HT1080 (cell line): ENCODE results near the gene FBXO3. TPM values are rescaled to one million over a fixed set of nuclear protein-coding genes. Genes with fewer than 3 reads are reported as not detected.

Experiments
- DNase-seq: peaks from one replicate; pipeline ENCODE4 v3.0.0-alpha.2; 2015; ENCODE audit warnings: low read depth
- total RNA-seq: library from RNA; depleted of rRNA; stranded (reverse); fragments of >200 nt; shearing (Covaris generic); gene quantifications from 2 replicates; pipeline ENCODE4 v1.2.3, GENCODE V29; 2014

The FBXO3 gene
- total RNA-seq, 1 experiment from 2014 or later, result 18.6 TPM

DNA sequence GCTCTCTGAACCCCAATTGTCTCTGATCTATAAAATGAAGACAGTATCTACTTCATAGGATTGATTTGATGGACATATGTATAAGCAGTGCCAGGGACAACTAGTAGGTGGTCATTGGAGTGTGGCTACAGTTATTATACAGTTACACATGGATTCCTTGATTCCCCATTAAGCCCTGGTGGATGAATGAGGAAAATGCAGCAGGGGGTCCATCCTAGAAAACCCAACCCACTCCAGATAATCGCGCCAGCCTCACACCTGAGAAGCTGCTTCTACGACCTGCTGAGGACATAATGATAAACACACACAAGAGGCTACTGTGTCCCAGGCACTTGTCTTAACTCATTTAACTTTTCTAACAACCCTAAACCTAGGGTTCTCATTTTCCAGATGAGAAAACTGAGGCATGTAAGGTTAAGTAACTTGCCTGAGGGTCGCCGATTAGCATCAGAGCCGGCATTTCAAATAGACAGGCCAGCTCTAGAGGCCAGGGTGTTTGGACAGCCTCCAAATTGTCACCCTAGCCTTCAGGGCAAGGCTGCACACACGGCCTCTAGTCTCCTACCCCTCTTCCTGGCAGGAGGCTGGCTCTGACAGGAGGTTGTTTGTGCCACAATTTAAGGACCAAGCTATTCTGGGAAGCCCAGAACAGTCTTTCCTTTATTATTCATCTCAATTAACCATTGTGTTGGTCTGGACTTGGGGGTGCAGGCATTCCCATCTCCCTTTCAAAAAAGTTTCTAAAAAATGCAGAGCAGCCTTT, 69.9 kb downstream of the FBXO3 start:
- no peak for DNase-seq

GRCh38 chr11:33703788-33704187, 70.5 kb downstream of the FBXO3 start:
- peak; percentile 73 for DNase-seq

DNA sequence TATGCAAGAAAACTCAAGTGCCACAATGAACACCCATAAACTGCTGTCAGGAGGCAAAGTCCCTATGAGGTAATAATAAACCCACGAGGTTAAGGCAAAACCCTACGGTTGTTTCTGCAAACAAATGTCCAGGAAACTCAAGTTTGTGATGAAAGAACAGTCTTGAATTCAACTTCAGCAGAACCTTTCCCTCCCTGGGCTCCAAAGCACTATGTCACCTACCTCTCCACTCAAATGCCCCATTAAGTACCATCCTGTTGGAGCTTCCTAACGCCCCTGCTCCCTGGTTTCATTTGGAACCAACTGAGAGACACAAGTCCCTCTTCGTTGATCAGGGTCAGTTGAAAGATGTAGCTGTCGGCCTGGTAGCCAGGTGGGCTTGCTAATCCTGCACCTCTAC, 71.1 kb downstream of the FBXO3 start:
- no peak for DNase-seq

DNA sequence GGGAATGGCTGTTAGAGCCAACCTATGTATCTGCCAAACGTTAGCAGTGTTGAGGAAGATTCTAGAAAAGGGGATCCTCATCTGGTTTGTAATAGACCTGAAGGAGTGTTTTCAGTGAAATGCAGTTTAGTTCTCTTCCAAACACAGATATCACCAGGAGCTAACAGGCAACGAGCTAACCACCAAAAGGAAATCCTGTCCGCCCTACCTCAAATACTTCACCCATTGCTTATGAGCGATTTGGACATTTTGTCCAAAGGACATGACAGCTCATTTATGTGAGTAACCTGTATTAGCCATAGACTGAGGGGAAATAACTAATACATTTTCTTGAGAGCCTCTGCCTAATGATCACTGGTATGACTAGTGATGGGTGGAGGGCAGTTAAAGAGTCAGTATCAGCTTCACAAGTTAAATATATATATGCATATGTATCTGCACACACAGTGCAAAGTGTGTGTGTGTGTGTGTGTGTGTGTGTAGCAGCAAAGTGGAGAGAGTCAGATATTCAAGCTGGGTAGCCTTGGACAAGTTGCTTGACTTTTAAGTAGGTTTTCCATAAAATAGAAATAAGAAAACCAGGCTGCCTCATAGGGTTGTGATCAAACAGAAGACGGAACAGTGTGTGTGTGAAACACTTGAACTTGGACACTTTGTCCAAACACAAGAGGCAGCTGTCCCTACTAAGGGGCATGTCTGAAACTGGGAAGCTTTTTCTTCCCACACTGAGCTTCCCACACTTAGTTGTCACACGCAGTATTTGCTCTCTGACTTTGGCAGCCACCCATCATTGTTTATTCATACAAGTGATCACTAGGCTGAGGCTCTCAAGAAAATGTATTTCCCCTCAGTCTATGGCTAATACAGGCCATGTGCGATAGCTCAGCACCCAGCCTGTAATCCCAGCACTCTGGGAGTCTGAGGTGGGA, 72.8 kb downstream of the FBXO3 start:
- DNase-seq, result peak; percentile 78

DNA sequence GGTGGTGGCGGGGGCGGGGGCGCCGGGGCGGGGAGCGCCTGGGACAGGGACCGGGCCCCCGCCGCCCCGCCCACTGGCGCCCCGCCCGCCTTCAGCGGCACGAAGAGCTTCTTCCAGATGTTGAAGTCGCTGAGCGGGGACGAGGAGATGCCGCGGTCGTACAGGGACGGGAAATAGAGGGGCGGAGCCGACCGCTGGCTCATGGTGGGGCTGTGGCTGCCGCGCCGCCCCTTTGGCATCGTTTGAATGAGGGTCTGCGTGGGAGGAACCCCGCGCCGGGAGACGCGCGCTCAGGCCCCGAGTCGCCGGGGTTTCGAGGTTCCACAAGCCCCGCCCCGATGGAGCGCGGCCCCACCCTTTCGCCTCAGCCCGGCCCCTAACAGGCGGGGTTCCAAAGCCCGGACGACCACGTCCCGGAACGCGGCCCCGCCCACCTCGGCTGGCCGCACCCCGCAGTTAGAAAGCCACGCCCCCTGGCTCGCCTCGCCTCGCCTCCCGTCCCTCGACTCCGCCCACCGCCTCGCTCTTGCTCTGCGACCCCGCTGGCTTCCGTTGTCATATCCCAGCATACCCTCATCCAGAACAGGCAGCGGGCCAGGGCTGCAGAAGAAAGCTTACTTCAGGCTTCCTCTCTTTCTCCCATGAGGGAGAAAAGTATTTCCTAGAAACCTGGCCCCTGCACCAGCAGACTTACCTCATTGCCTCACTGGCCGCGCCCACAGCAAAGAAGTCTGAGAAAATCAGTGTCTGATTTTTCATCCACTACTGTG, 73.6 kb downstream of the FBXO3 start, which contains the start of gene C11orf91:
TSS of gene C11orf91 (minus strand) at position 325 of the 770 bp plus-strand sequence. CDS start at position 239, 86 bp downstream.
- peak; percentile 85 for DNase-seq

GRCh38 chr11:33700063-33700501, 74.2 kb downstream of the FBXO3 start:
- DNase-seq, result no peak

DNA sequence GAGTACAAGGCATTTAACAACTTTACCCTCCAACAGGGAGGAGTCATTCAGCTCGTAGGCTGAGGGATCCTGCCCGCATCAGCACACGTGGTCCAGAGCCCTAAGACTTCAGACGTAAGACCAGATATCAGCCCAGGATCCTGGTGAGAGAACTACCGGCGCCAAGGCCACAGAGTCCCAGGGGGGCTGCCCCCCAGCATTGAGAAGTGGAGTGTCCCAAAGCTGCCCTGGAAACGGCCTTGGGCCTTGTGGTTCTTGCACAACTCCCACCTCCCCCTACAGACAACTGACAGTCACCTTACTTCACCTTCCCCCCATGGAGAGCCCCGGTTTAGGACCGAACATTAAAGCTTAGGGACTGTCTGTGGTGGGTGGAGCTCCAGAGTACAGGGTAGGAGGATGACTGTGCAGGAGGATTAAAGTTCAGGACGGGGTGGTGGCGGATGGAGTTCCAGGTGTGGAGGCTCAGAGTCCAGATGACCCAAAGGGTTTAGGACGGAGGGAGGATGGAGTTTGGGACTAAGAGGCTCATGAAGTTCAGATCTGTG, 74.7 kb downstream of the FBXO3 start:
- no peak for DNase-seq

GRCh38 chr11:33698921-33699320, 75.4 kb downstream of the FBXO3 start:
- DNase-seq, result no peak

- DNase-seq, result no peak
Measured at GRCh38 chr11:33697997-33698396, 76.3 kb downstream of the FBXO3 start.

GRCh38 chr11:33696931-33697638, 77.2 kb downstream of the FBXO3 start:
- DNase-seq, result no peak

DNA sequence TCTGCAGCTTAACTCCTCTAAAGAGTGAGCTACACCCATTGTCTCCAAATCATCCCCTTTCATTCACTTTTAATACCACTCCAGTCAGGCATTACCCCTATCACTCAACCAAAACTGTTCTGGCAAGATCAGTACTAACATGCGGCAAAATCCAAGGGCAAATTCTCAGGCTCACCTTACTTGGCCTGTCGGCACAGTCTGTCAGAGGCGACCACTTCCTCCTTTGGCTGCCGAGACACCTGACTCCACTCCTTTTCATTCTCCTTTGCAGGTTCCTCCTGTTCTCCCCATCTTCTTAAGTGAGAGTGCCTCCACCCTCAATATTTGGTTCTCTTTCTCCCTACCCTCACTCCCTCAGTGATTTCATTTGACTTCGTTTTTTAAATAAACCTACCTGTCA, 77.9 kb downstream of the FBXO3 start:
- DNase-seq, result no peak

GRCh38 chr11:33695051-33695566, 79.2 kb downstream of the FBXO3 start:
- no peak for DNase-seq

- DNase-seq, result no peak
Measured at GRCh38 chr11:33694346-33695050, 79.8 kb downstream of the FBXO3 start.

GRCh38 chr11:33692541-33692940, 81.8 kb downstream of the FBXO3 start:
- DNase-seq, result no peak

- peak; percentile 96 for DNase-seq
Measured at GRCh38 chr11:33692013-33692504, 82.3 kb downstream of the FBXO3 start.

GRCh38 chr11:33691066-33691864, 83.1 kb downstream of the FBXO3 start:
- DNase-seq, result no peak
